NCI-H1417 treated with DMSO at 0.1 percent for 48 hours (cell line): ENCODE data around the gene PRAMEF10.
"Not testable (repeated sequence)": the region's sequence is repeated elsewhere in the genome, so short reads cannot be mapped to it uniquely, and the experiment has no call there.

ENCODE experiments used
- DNase-seq: peaks from one replicate; lab custom pipeline; 2025; lab: John Stamatoyannopoulos, UW

Gene PRAMEF10, protein sequence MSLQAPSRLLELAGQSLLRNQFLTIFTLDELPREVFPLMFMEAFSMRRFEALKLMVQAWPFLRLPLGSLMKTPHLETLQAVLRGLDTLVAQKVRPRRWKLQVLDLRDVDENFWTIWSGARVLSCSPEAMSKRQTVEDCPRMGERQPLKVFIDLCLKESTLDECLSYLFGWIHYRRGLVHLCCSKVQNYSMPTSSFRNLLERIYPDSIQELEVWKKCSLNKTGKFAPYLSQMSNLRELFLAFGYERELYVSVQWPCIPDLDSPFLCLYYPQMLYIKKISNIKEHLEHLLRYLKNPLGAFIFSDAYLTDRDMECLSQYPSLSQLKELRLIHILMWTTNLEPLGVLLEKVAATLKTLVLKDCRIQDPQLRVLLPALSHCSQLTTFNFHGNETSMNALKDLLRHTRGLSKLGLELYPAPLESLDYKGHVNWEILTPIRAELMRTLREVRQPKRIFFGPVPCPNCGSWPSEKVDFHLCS

DNA sequence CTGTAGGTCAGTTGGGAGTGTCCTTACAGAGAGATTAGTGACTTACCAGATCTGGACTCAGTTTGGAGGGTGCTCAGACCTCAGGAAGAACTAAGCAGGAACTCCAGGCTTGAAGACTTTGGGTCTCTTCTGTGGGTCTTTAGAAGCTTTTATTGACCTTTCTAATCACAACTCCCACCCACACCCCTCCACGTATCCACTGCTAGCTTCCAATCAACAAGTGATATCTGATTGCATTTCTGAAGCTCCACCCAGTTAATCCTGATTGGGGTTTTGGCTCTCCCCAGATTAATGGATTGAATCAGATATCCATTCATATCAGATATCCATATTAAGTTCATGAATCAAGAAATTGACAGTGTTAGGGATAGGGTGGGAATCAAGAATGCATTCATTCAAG, at the start of gene PRAMEF10:
Gene PRAMEF10, minus strand, starts transcription at position 101 of the 400 bp plus-strand sequence. CDS start 2,423 bp downstream, outside the sequence.
- DNase-seq: not testable (repeated sequence)

DNA sequence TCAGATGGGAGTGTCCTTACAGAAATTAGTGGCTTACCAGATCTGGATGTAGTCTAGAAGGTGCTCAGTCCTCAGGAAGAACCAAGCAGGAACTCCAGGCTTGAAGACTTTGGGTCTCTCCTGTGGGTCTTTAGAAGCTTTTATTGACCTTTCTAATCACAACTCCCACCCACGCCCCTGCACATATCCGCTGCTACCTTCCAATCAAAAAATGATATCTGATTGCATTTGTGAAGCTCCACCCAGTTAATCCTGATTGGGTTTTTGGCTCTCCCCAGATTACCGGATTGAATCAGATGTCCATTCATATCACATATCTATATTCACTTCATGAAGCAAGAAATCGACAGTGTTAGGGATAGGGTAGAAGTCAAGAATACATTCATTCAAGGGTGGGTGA, 49.4 kb upstream of the PRAMEF10 start, which contains the start of gene PRAMEF6:
Gene PRAMEF6, minus strand, starts transcription at position 101 of the 400 bp plus-strand sequence. CDS start 5,062 bp downstream, outside the sequence.
- DNase-seq: not testable (repeated sequence)

DNA sequence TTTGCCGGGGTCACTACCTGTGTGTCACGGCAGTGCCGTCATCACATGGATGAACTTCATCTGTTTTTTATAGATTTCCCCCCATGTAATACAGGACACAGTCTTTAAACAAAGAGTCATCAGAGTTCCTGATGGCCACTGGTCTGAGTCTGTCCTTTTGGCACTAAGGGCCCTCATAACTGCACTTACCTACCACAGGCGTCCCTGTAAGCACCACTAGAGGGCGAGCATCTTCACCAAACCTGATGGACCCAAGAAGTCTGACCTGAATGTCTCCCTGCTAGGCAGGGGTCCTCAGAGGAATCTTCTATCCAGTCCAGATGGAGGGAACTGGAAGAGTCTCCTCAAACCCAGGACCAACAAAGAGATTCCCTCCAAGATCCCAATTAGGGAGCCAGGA, 26.3 kb upstream of the PRAMEF10 start:
- not testable (repeated sequence) for DNase-seq

DNA sequence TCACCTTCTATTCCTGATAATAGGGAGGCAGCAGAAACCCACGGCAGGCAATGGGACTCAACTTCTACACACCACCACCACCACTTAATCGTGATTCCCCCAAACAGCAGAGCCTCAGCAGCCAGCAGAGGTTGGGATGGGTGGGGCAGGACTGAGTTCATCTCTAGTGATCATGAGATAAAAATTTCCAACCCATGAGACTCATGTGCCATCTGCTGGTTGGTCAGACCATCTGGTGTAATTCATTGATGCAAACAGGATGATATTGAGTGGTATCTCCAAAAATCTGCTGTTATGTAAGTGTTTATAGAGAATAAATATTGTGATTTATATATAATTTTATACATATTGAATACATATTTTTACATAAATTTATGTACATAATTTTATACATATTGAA, 23.7 kb upstream of the PRAMEF10 start:
- DNase-seq: not testable (repeated sequence)

DNA sequence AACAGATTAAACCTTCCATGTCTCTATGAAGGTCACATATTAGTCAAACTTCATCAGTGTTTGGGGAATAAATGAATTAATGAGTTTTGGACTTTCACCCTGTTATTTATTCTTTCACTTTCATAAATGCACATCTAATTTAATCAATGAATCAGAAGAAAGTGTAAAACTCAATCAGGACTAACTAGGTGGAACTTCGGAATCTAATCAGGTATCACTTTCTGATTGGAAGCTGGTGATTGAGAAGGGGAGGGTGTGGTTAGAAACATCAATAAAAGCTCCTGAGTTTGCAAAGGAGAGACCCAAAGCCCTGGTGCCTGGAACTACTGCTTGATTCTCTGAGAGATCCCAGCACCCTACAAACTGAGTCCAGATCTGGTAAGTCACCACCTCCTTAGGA, 18.2 kb upstream of the PRAMEF10 start, which contains the start of gene PRAMEF7:
Gene PRAMEF7, plus strand, starts transcription at position 301 of the 400 bp plus-strand sequence. CDS start 1,083 bp downstream, outside the sequence.
- DNase-seq: not testable (repeated sequence)

DNA sequence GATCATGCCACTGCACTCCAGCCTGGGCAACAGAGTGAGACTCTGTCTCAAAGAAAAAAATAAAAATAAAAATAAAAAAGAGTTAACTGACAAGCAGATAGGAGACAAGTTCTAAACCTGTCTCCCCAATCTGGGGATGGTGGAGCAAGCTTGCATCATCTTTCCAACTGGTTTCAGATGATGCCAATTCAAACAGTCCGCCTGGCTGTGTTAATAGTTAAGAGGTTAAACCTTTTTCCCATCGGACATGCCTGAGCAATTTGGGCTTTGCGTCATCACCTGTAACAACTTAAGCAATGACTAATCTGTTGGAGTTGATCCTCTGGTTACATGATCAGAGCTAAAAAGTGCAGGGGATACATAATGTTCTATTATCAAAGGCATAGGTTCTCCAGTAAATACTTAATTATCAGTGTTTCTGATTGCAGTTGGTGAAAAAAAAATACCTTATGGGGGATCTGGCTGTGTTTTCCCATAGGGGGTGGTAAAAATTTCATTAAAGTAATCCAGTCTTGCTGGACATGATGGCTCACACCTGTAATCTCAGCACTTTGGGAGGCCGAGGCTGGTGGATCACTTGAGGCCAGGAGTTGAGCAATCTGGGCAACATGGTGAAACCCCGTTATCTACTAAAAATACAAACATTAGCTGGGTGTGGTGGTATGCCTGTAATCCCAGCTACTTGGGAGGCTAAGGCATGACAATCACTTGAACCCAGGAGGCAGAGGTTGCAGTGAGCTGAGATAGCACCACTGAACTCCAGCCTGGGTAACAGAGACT, 5.9 kb upstream of the PRAMEF10 start:
- DNase-seq: not testable (repeated sequence)

DNA sequence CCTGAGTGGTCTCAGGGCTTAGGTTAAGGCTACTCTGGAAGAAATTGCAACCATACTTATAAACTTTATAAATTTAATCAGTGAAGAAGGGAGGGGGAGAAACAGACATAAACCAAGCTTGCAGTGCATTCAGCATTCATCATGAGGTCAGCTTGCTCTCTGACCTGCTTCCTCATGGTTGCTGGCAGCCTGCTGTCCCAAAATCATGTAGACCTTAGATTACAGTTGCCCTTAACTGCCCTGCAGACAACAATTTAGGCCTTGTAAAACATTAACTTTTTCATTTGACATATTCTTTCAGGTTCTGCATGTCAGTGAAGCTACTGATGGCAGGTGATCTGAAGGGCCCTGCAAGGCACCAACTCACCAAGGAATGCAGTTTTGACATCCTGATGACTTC, 1.1 kb upstream of the PRAMEF10 start:
- DNase-seq: not testable (repeated sequence)

DNA sequence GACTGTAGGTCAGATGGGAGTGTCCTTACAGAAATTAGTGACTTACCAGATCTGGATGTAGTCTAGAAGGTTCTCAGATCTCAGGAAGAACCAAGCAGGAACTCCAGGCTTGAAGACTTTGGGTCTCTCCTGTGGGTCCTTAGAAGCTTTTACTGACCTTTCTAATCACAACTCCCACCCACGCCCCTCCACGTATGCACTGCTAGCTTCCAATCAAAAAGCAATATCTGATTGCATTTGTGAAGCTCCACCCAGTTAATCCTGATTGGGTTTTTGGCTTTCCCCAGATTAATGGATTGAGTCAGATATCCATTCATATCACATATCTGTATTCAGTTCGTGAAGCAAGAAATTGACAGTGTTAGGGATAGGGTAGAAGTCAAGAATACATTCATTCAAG, 12.0 kb downstream of the PRAMEF10 start, which contains the start of gene PRAMEF4:
Gene PRAMEF4, minus strand, starts transcription at position 101 of the 400 bp plus-strand sequence. CDS start 2,807 bp downstream, outside the sequence.
- not testable (repeated sequence) for DNase-seq

DNA sequence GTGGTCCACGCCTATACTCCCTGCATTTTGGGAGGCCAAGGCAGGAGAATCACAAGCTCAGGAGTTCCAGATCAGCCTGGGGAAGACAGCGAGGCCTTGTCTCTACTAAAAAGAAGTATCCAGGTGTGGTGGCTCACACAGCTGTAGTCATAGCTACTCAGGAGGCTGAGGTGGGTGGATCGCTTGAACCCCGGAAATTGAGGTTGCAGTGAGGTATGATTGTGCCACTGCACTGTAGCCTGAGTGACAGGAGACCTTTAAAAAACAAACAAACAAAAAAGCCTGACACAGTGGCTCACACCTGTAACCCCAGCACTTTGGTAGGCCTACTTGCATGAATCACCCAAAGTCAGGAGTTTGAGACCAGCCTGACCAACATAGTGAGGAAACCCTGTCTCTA, 19.6 kb downstream of the PRAMEF10 start:
- not testable (repeated sequence) for DNase-seq

DNA sequence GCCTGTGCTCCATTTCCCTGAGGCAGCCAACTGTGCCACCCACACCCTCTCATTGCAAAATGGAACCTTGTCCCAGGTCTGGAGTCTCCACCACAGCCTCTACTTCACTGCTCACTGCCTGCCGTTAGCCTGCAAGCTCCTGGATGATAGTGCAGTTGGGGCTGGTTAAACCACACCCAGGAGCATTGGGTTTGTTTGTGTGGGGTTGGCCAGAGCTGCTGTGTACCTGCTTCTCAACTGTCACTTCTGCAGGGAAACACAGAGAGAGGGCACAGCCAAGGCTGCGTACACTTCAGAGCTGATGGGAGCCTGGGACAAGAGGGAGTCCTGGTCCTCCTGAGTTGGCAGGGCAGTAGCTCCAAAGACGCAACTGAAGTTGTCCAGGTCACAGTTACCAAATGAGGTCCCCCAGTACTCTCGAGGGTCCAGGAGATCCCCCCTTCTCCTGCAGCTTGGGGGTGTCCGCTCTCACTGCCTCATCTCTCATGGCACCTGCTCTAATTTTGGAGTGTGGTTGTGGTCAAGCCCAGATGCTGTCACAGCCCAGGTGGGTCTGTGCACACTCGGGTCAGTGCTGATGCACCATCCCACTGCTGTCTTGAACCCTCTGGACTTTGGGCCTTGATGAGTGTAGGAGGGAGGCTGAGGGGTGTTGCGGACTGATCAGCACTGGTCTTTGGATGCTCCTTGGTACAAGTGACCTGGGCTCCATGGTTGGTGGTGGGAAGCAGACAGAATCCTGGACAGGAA, 34.8 kb downstream of the PRAMEF10 start:
- DNase-seq: not testable (repeated sequence)

DNA sequence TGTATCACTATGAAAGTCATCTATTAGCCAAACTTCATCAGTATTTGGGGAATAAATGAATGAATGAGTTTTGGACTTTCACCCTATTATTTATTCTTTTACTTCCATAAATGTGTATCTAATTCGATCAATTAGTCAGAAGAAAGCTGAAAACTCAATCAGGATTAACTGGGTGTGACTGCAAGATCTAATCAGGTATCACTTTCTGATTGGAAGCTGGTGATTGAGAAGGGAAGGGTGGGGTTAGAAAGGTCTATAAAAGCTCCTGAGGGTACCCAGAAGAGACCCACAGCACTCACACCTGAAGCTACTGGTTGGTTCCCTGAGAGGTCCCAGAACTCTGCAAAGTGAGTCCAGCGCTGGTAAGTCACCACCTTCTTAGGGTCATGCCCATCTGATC, 41.3 kb downstream of the PRAMEF10 start, which contains the start of gene PRAMEF2:
Gene PRAMEF2, plus strand, starts transcription at position 301 of the 400 bp plus-strand sequence. CDS start 1,924 bp downstream, outside the sequence.
- not testable (repeated sequence) for DNase-seq

DNA sequence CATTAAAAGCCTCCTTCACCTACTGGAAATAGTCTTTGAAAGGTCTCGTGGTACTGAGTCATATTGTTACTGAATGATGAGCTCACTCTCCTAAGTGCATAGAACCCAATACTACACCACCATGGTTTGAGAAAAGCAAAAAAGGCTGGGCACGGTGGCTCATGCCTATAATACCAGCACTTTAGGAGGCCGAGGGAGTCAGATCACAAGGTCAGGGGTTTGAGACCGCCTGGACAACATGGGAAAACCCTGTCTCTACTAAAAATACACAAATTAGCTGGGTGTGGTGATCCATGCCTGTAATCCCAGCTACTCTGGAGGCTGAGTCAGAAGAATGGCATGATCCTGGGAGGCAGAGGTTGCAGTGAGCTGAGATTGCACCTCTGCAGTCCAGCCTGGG, 46.3 kb downstream of the PRAMEF10 start:
- DNase-seq: no peak

DNA sequence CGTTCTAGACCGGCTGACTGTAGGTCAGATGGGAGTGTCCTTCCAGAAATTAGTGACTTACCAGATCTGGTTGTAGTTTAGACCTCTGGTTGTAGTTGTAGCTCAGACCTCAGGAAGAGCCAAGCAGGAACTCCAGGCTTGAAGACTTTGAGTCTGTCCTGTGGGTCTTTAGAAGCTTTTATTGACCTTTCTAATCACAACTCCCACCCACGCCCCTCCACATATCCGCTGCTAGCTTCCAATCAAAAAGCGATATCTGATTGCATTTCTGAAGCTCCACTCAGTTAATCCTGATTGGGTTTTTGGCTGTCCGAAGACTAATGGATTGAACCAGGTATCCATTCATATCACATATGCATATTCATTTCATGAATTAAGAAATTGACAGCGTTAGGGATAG, 49.5 kb downstream of the PRAMEF10 start, which contains the start of gene HNRNPCL1:
Gene HNRNPCL1, minus strand, starts transcription at position 101 of the 400 bp plus-strand sequence. CDS start 431 bp downstream, outside the sequence.
- not testable (repeated sequence) for DNase-seq
